ENCODE results near the gene STMN1.

Gene STMN1

GRCh38 chr1:25867210-25867991 lies 38.8 kb downstream of the STMN1 start:
- no peak for DNase-seq

DNA sequence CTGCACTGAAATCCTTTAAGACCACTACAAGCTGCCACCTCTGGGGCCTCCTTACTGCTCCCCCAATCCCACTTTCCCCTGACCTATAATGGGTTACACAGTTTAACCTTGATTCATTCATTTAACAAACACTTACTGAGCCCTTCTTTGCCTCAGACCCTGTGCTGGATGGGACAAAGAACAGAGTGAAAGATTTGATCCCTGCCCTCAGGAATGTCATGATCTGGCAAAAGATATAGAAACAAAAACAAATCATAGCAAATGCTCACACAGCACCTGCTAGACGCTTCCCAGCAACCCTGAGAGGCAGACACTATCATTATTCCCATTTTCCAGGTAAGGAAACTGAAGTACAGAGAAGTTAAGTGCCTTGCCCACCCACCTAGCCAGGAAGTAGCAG lies 39.9 kb downstream of the STMN1 start:
- no peak for DNase-seq

DNA sequence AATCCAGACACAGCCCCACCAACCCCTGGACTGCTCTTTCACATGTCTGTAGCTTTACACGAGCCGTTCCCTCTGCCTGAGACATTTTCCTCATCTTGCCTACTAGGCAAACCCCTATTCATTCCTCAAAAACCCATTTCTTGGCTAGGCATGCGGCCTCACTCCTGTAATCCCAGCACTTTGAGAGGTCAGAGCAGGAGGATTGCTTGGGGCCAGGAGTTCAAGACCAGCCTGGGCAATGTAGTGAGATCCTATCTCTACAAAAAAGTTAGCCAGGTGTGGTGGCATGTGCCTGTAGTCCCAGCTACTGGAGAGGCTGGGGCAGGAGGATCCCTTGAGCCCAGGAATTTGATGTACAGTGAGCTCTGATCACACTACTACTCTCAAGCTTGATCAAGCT lies 41.8 kb downstream of the STMN1 start:
- DNase-seq, result no peak

GRCh38 chr1:25863486-25864262 lies 42.5 kb downstream of the STMN1 start:
- no peak for DNase-seq

GRCh38 chr1:25862785-25863485 lies 43.3 kb downstream of the STMN1 start:
- DNase-seq, result no peak

GRCh38 chr1:25861316-25862286 lies 44.6 kb downstream of the STMN1 start:
- no peak for DNase-seq

DNA sequence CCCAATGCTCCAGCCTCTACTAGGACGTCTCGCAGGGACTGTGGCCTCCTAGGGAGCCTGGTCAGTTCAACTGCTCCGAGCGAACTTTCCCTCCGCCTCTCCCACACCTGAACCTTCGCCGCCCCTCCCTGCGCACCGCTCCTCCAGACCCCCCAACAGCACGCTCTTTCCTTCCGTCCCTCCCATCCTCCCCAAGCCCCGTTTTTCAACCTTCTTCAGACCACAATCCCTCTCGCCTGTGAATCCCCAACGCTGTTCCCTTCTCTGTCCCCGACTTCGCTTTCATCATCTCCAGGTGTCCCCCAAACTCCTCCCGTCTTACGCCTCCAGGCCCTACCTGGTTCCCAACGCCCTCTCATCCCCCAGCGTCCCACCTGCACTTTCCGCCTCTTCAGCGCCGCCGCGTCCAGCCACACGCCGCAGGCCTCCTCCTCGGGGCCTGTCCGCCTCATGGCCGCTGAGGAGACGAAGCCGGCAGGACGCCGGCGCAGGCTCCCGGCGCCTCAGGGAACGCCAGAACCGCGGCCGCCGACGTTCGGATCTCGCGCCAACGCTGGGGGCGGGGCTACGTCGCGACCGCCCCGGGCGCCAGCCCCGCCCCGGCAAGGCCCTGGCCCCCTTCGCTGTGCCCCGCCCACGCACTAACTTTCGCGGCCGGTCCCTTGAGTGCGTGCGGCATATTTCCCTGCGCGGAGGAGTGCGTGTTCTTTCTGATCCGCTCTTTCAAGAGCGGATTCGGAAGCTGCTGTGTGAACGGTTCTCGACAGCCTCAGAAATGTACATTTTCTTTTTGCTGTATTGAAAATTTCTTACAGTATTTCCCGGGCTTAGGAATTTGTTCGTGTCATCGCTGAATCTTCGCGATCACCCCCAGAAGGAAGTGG lies 47.1 kb downstream of the STMN1 start, which contains the start of gene AUNIP:
TSS of gene AUNIP (minus strand) at position 552 of the 884 bp plus-strand sequence. CDS start at position 452, 100 bp downstream.
- peak; percentile 80 to 90 (median 86) for DNase-seq

DNA sequence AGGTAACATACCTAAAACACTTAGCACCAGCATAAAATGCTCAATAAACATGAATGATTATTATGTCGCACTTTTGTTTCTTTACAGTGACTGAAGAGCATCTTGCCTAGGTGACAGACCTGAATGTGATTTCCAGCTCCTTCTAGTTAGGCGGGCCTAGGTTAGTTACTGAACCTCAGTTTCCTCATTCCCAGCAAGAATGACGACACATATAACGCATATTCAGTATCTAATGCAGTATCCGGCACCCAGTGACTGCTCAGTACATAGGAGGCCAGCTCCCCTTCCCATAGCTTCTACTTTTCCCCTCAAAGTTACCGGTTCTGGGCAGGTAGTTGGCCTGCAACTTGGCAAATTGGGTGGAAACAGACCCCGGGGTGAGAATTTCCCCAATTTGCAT lies 47.7 kb downstream of the STMN1 start:
- DNase-seq, result no peak

GRCh38 chr1:25856856-25857255 lies 49.4 kb downstream of the STMN1 start:
- DNase-seq, result no peak

- no peak for DNase-seq
These were observed 51.7 kb downstream of the STMN1 start for GRCh38 chr1:25854554-25854953.
